GM12801 (cell line): ENCODE results near the gene ACTRT2.

Source experiments
- CTCF ChIP-seq: IDR thresholded peaks from one replicate; pipeline ENCODE4 v1.5.1; 2011; ENCODE audit warnings: control low read depth; ENCODE audit not compliant: insufficient read length; ENCODE audit errors: extremely low read depth

ACTRT2 gene

GRCh38 chr1:3029991-3030662 is 8.9 kb downstream of the ACTRT2 start:
- TF ChIP-seq CTCF: no peak

- no peak for TF ChIP-seq CTCF
Measured at GRCh38 chr1:3030663-3031381, 9.6 kb downstream of the ACTRT2 start.

DNA sequence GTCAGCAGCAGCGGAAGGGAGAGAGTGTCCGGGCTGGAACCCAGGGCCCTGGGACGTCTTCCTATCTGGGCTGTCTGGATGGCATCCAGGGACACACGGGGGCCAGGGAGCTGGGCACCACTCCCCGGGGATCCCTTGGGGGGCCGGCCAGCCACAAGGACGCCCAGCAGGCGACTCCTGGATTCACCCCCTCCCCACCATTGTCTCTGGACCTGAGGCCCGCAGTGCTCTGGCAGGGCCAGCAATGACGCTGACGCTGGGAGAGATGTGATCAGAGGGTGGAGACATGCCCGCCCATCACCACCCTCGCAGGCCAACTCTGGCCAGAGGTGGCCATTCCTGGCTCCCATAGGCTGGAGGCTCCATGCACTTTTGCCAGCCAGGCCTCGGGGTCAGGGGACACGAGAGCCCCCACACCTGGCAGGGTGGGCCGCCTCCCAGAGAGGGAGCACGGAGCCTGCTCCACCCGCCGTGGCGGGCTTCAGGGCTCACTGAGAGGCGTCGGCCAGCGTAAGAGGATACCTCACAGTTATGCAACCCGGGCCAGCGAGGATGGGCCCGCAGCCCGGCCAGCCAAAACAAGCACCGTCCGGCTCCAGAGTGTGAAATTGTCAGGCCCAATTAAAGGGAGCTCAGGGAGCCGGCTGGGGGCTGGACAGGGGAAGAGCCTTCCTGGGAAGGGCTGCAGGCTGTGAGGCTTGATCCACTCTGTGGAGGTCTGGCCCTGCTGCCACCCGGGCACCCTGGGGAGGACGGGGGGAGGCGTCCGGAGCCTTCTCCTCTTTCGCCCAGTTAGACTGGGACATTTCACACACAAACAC is 10.3 kb downstream of the ACTRT2 start:
- no peak for TF ChIP-seq CTCF

DNA sequence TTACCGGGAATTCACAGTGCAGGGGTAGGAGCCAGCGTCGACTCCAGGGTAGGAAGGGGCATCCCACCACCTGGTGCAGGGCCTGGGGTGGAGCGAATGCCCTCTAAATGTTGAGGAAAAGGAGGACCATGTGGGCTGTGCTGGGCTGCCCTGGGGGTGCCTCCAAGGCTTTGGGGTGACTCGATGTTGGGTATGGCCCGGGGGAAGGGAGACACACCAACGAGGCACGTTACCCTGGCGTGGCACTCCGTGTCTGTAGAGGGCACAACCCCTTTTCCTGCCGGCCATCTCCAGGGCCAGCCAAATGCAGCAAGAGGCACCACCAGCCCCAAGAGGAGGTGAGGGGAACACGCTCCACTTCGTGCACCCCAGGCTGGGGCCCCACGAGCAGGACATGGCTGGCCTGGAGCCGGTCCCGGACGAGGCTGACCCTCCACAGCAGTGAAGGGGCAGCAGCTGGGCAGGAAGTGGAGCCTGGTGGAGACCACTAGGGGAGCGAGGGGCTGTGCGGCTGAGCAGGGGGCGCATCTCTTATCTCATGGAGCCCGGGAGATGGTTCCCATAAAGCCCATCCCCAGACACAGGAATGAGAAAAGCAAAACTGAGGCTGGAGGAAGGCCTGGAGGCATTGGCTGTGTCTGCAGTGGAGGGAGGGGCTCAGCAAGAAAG is 11.2 kb downstream of the ACTRT2 start:
- no peak for TF ChIP-seq CTCF

GRCh38 chr1:3033040-3033789 is 11.9 kb downstream of the ACTRT2 start:
- no peak for TF ChIP-seq CTCF

DNA sequence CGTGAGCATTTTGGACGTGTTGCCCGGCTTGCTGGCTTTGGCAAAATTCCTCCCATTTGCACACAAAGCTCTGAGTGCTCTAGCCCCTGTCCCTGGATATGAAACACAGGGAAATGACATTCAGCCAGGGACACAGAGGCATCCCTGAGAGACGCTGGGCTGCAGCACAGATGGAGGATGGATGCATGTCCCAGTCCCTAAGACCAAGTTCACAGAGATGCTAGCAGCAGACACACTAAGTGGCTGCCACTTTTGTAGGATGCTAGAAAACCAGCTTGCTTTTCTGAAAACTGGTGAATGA is 12.5 kb downstream of the ACTRT2 start:
- no peak for TF ChIP-seq CTCF

DNA sequence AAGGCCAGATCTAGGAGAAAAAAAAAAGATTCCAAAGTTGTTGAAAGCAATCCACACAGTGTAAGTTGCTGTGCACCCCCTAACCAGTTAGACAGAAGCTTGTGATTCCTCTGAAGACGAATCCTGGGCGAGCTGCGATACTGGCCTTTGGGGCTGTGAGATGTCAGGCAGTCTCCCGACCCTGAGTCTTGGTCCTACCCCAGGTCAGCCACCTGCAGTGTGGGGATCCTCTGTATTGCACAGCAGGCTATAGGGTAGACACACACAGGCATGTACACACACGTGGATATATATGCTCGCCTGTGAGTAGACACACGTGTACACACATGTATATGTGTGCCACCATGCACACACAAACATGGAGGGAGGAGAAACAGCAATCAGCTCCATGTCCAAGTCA is 12.9 kb downstream of the ACTRT2 start:
- no peak for TF ChIP-seq CTCF
